Tibial artery (tissue), 4 donors: ENCODE data around the gene SLC39A11.
"Not testable (repeated sequence)": the region's sequence is repeated elsewhere in the genome, so short reads cannot be mapped to it uniquely, and the experiment has no call there.

ENCODE experiments used
- DNase-seq, 2 donors: peaks; one replicate each; pipeline ENCODE4 v3.0.0-alpha.2; 2019
- H3K27ac ChIP-seq, 2 donors: fragments of 200-600 bp; sonication (generic) in 1 of 2; 1 replicate in 1 of 2; 2 replicates in 1 of 2; pipeline ENCODE4 v1.5.1; 2018 to 2019; ENCODE audit warnings: mild to moderate bottlenecking in 1 of 2
- H3K27me3 ChIP-seq, 2 donors: fragments of 200-600 bp; sonication (generic) in 1 of 2; one replicate each; pipeline versions ENCODE4 v1.5.1 to v1.6.0; 2016 to 2019
- H3K36me3 ChIP-seq, 3 donors: fragments of 200-600 bp; sonication (generic) in 2 of 3; one replicate each; pipeline ENCODE4 v1.5.1; 2016 to 2019; ENCODE audit warnings: mild to moderate bottlenecking in 2 of 3
- H3K4me1 ChIP-seq, 4 donors: fragments of 200-600 bp; sonication (generic) in 2 of 4; 1 replicate in 3 of 4; 2 replicates in 1 of 4; pipeline ENCODE4 v1.5.1; 2016 to 2019
- H3K4me3 ChIP-seq, 2 donors: fragments of 200-600 bp; sonication (generic) in 1 of 2; 1 replicate in 1 of 2; 2 replicates in 1 of 2; pipeline ENCODE4 v1.5.1; 2018 to 2019; ENCODE audit warnings: mild to moderate bottlenecking in 2 of 2
- H3K9me3 ChIP-seq, 3 donors: fragments of 200-600 bp; sonication (generic) in 1 of 3; one replicate each; pipeline ENCODE4 v1.5.1; 2016 to 2019
- intact Hi-C: fragments of 100-400 bp; cut with DNase I; formaldehyde crosslinking; loops from one replicate; pipeline ENCODE4 v1.15.0; 2023; ENCODE audit warnings: low total_unique reads
- TF ChIP-seq, protein P1 (sequence below), 2 experiments: fragments of 200-600 bp in 1 of 2; fragments of 450-650 bp in 1 of 2; IDR thresholded peaks; one replicate each; pipeline ENCODE4 v1.5.1; 2017 to 2019; ENCODE audit warnings: antibody characterized with exemption in 2 of 2, mild to moderate bottlenecking in 1 of 2, moderate library complexity in 1 of 2

SLC39A11 gene

GRCh38 chr17:72766761-72767356, 325.6 kb downstream of the SLC39A11 start:
- TF ChIP-seq, protein P1, sequence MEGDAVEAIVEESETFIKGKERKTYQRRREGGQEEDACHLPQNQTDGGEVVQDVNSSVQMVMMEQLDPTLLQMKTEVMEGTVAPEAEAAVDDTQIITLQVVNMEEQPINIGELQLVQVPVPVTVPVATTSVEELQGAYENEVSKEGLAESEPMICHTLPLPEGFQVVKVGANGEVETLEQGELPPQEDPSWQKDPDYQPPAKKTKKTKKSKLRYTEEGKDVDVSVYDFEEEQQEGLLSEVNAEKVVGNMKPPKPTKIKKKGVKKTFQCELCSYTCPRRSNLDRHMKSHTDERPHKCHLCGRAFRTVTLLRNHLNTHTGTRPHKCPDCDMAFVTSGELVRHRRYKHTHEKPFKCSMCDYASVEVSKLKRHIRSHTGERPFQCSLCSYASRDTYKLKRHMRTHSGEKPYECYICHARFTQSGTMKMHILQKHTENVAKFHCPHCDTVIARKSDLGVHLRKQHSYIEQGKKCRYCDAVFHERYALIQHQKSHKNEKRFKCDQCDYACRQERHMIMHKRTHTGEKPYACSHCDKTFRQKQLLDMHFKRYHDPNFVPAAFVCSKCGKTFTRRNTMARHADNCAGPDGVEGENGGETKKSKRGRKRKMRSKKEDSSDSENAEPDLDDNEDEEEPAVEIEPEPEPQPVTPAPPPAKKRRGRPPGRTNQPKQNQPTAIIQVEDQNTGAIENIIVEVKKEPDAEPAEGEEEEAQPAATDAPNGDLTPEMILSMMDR (IDR thresholded peaks at IDR 0.05): no peak

DNA sequence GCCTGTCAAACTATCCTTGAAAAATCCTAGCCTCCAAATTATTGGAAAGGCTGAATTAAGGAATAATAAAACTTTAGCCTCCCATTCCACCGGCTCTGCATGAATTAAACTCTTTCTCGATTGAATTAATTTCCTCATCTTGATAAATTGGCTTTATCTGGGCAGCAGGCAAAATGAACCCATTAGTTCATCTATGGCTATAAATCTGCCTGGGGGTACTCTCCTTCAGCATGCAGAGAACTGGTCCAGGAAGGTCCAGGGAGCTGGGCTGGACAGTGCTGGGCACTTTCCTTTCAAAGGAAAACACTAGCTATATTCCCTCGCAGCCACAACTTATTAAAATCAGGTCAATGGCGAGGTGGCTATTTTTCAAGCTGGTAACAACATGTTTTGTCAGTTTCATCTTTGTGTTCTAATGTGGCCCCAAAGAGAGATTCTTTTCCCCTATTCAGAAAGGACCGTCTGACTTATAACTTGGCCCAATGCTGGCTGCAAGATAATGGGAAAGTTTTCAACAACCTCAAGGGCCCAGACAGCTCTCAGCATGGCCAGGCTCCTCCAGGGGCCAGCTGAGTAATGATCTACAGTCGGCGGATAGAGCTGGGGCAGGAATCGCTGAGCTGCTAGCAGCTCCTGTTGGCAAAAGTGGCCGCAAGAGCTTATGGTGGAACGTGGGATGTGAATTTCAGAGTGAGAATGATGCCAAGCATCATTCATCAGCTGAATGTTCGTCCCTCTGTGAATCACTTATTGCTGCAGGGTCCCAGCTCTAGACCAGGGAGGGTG, 326.9 kb downstream of the SLC39A11 start:
- Histone ChIP-seq H3K36me3 (peaks cover 3 to 15% (median 13%) of the 10 kb centered on the region in 3 donors), H3K27me3 (no peaks in the 10 kb centered on the region), H3K4me3 (no peak overlapping the region), H3K27ac (no peak overlapping the region), H3K4me1 (no peaks in the 10 kb centered on the region), H3K9me3 (peaks cover 0 to 17% (median 2%) of the 10 kb centered on the region in 3 donors)
- no peak for DNase-seq
- TF ChIP-seq, protein P1 (IDR thresholded peaks at IDR 0.05): no peak
- intact Hi-C loops: no loop called here

More at GRCh38 chr17:72766761-72767356, 325.6 kb downstream of the SLC39A11 start:
- intact Hi-C loops: no loop called here
- DNase-seq: no peak
- Histone ChIP-seq H3K27ac (no peak overlapping the region), H3K36me3 (peaks cover 6 to 20% (median 19%) of the 10 kb centered on the region in 3 donors), H3K4me1 (no peaks in the 10 kb centered on the region), H3K9me3 (peaks cover 0 to 18% (median 5%) of the 10 kb centered on the region in 3 donors), H3K4me3 (no peak overlapping the region), H3K27me3 (no peaks in the 10 kb centered on the region)

DNA sequence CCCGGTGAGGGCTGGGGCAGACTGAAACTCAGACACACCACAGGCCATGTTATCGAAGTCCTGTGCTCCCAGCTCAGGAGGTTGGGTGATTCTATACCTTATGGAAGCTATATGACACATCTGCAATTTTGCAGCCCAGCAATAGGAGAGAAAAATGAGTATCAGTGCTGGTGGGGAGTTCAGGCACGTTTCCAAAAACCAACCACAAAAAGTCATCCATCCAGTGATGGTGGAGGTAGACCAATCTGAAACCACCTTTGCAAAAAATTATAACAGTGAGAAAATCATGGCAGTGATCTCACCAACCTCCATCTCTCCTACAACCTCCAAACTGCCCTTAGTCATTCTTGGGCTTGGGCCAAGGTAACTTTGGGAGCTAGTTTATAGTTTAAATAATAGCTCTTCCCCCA, 327.9 kb downstream of the SLC39A11 start:
- intact Hi-C loops: no loop called here
- Histone ChIP-seq H3K27ac (no peak overlapping the region), H3K4me1 (no peaks in the 10 kb centered on the region), H3K36me3 (peaks cover 0 to 13% (median 8%) of the 10 kb centered on the region in 3 donors), H3K9me3 (peaks cover 0 to 12% (median 0%) of the 10 kb centered on the region in 3 donors), H3K4me3 (no peak overlapping the region), H3K27me3 (no peaks in the 10 kb centered on the region)
- DNase-seq: no peak
- TF ChIP-seq, protein P1 (IDR thresholded peaks at IDR 0.05): no peak

DNA sequence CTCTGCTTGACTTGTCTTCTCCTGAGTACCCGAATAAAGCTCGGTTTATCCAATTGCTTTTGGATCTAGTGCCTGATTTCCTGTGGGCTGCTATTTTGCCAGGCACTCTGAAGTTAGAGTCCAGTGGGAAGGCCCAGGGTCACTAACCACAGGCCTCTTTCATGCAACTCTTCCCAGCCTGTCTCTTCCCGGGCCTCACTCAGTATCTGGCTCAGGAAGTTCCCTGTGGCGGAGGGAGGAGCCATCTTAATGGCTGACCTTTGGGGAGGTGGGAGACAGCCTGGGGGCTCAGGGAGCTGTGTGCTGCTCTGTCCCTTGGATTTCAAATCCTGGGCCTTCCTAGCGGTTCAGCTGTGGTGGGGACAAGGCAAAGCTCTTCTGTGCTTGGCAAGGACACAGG, 328.5 kb downstream of the SLC39A11 start:
- intact Hi-C loops: no loop called here

GRCh38 chr17:72761893-72762575, 330.5 kb downstream of the SLC39A11 start:
- H3K27me3 ChIP-seq, H3K27ac ChIP-seq, H3K4me1 ChIP-seq, intact Hi-C loops, H3K9me3 ChIP-seq, H3K4me3 ChIP-seq, H3K36me3 ChIP-seq, DNase-seq: not testable (repeated sequence)

More for the DNA sequence above, 328.5 kb downstream of the SLC39A11 start:
- no peak for DNase-seq
- no peaks in the 10 kb centered on the region for H3K4me1 ChIP-seq
- H3K27me3 ChIP-seq: no peaks in the 10 kb centered on the region
- peaks cover 0 to 12% (median 0%) of the 10 kb centered on the region in 3 donors for H3K9me3 ChIP-seq
- H3K36me3 ChIP-seq: peaks cover 0 to 13% (median 8%) of the 10 kb centered on the region in 3 donors
- TF ChIP-seq, protein P1 (IDR thresholded peaks at IDR 0.05): no peak
- H3K27ac ChIP-seq: no peak overlapping the region
- H3K4me3 ChIP-seq: no peak overlapping the region

DNA sequence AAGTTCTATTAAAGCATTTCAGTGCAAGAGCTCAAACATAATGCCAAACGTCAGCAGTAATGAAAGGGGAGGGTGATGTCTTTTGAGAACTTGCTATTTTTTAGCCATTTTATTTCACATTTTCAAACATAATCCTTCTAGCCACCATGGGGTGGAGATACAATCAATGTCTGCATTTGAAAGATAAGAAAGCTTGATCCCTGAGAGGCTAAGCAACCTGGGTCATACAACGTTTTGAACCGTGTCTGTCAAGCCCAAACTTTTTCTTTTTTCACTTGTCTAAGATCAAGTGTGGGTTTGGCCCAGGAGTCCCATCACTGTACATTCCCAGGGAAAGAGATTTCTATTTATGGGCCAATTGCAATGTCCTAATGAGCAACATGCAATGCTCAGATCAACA, 331.1 kb downstream of the SLC39A11 start:
- TF ChIP-seq, protein P1 (IDR thresholded peaks at IDR 0.05): no peak
- Histone ChIP-seq H3K4me3 (no peak overlapping the region), H3K27me3 (no peaks in the 10 kb centered on the region), H3K36me3 (no peaks in the 10 kb centered on the region), H3K4me1 (no peaks in the 10 kb centered on the region), H3K9me3 (no peaks in the 10 kb centered on the region), H3K27ac (no peak overlapping the region)
- no peak for DNase-seq
- intact Hi-C loops: no loop called here
